ENCODE data around the gene FAM163A.
"Not testable (repeated sequence)": the region's sequence is repeated elsewhere in the genome, so short reads cannot be mapped to it uniquely, and the experiment has no call there.

FAM163A gene

GRCh38 chr1:179742717-179743678, at the start of gene FAM163A:
FAM163A (plus strand) TSS chr1:179743291; CDS start chr1:179813098, 69,807 bp downstream.
- DNase-seq (ENCODE audit: low read depth) = no peak

- not testable (repeated sequence) for DNase-seq (ENCODE audit: low read depth)
These were observed 48.6 kb upstream of the FAM163A start for GRCh38 chr1:179694530-179694929.

GRCh38 chr1:179702946-179703539, 40.0 kb upstream of the FAM163A start:
- DNase-seq (ENCODE audit: low read depth) = no peak

DNA sequence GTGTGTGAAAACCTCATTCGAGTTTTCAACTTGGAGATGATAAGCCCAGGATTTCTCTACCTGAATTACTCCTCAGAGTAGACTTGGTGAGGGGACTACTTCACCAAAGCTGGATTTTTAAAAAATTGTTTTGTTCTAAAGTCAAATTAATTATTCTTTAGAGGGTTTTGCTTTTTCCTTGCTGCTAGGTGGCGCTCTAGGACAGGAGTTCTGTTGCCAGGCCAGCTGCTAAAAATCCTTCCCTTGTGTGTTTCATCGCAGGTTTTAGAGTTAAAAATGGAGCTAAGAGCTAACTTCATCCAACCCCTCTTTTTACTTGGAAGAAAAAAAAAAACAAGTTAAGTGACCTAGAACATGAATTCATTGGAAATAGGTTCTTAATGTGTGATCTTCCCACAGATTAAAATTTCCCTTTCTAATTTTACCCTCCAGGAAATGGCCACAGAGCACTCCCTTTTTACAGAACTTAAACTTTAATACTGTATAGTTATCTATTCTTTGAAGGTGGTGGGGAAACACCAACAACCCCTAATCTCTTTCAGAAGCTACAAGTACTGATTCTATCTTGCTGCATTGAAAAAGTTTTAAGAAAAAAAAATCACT, 36.7 kb upstream of the FAM163A start:
- peak; percentile 21 for DNase-seq (ENCODE audit: low read depth)

- no peak for DNase-seq (ENCODE audit: low read depth)
These were observed 35.7 kb upstream of the FAM163A start for GRCh38 chr1:179707406-179707805.

DNA sequence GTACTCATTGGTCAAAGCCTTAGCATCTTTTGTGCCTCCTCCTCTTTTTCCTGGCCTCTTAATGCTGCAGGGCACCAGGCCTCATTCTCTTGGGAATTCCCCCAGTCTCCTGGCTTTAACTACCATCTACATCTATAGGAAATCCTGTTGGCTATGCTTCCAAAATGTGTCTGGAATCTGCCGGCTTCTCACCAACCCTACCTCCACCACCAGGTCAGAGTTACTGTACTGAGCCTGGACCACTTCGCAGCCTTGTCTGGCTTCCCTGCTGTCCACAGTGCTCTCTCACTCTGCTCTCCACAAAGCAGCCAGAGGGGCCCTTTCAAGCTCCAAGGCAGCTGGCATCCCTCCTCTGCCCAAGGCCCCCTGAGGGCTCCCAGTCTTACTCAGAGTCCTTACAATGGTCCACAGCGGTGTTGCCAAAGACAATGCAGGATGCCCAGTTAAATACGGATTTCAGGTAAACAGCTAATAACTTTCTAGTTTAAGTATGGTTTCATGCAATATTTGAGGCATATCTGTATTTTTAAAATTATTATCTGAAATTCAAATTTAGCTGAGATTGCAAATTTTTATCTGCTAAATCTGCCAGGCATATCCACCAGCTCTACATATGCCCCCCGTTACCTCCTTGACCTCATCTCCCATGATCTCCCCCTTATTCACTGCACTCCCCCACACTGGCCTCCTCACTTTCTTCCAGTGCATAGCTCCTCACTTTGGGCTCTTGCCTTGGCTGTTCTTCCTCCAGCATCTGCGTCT, 34.5 kb upstream of the FAM163A start:
- DNase-seq (ENCODE audit: low read depth) = no peak

DNA sequence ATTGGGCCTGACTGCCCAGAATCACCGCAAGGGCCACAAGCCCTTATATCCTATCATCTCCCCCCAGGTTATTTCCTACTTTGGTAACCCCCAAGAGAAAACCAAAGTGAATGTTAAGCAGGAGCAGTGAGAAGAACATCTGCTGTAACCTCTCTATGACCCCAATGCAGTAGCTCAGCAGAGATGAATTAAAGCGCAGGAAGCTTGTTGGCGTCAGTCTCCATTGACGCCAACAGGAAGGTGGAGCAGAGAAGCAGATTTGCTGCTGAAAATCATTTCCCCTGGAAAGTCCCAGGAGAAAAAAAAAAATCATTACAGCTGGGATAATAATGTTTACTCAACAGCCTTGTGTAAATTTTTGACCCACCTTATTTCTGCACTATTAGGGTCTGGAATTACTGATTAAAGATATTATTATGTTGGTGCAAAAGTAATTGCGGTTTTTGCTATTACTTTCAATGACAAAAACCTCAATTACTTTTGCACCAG, 33.2 kb upstream of the FAM163A start:
- DNase-seq (ENCODE audit: low read depth) = no peak

DNA sequence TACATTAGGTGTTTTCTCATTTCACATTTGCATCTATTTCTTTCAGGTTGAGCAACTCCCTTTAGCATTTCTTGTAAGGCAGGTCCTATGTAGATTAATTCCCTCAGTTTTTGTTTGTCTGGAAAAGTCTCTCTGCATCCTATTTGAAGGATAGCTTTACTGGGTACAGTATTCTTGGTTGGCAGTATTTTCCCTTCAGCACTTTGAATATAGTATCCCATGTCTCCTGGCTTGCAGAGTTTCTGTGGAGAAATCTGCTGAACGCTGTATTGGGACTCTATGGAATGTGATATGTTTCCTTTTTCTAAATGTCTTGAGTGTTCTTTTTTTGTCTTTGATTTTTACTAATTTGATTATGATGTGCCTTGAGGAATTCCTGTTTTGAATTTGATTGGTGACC, 28.9 kb upstream of the FAM163A start:
- DNase-seq (ENCODE audit: low read depth) = no peak

- DNase-seq (ENCODE audit: low read depth) = no peak
These were observed 28.5 kb upstream of the FAM163A start for GRCh38 chr1:179714623-179715022.

DNA sequence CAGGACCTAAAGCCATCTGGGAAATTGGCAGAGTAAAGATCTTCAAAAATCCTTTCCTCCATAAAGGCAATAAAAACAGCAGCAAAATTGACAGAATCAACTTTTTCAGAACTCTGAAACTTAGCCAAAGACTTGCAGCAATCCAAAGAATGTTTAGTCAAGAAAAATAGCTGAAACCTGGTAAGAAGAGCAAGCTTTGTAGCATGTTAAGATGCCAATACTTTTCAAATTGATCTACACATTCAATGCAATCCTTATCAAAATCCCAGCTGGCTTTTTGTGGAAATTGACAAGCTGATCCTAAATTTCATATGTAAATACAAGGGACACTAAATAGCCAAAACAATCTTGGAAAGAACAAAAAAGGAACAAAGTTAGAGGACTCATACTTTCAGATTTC, 23.8 kb upstream of the FAM163A start:
- no peak for DNase-seq (ENCODE audit: low read depth)

GRCh38 chr1:179728271-179728670, 14.8 kb upstream of the FAM163A start:
- no peak for DNase-seq (ENCODE audit: low read depth)

DNA sequence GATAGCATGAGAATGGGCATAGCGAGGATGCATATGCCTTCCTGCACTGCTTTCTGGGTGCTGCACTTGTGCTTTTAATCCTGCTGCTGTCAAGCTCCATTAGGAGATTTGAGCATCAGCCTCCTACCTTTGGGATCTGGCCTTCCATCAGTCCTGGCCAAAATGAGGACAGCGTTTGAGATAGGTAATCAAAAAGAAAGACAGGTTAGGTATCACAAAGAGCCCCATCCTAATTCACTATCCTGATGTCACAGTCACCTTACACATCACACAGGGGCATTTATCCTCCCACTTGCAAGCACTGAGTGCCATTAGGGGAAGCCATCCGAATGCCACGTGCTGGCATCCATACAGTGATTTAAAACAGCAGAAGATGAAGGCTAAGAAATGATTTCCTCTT, 13.2 kb upstream of the FAM163A start:
- DNase-seq (ENCODE audit: low read depth) = no peak

- no peak for DNase-seq (ENCODE audit: low read depth)
These were observed 11.4 kb upstream of the FAM163A start for GRCh38 chr1:179731643-179732042.

DNA sequence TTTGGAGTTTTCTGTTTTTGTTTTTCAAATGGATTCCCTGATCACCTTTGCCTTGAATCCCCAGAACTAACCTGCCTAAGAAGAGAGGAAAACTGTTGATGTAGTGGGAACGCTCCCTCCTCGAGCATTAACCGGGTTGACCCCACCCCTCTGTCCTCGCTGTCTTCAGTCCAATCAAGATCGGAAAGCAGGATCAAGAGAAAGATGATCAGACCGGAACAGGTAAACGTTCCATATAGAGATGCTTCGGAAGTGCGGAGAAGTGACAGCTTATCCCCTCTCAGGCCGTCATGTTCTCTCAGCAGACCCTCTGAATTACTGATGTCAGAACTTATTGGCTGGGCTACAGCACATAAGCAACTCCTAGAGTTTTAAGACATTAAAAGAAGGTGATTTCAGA, 800 bp upstream of the FAM163A start:
- no peak for DNase-seq (ENCODE audit: low read depth)

DNA sequence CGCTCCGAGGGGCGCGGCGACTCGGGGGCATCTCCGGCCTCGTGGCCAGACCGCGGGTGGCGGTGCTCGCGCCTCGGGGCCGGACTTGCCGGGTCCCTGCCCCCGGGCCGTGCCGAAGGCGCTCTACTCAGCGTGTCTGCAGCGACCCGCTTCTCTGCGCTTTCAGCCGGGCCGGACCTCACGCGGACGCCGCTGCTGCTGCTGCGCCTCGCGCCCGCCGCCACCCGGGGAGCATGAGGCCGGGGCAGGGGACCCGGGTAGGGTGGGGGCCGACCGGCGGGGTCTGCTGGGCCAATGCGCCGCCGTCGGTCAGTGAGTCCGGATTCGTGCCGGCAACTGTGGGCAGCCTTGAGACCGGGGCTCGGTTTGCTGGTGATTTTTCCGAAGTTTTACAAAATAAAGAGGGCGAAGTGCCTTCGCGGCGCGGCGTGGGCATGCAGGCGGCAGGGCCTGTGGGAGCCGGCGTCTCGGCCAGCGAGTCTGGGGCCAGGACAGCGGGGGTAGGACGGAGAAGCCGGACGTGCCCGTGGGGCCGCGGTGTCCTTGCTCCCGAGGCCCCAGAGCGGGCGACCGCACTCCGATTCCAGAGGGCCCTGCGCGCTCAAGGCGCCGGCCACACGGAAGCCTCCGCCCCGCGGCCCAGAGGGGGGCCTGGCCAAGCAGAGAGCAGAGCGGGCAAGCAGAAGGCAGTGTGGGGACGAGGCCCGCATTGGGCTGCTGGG, 749 bp downstream of the FAM163A start:
- no peak for DNase-seq (ENCODE audit: low read depth)

DNA sequence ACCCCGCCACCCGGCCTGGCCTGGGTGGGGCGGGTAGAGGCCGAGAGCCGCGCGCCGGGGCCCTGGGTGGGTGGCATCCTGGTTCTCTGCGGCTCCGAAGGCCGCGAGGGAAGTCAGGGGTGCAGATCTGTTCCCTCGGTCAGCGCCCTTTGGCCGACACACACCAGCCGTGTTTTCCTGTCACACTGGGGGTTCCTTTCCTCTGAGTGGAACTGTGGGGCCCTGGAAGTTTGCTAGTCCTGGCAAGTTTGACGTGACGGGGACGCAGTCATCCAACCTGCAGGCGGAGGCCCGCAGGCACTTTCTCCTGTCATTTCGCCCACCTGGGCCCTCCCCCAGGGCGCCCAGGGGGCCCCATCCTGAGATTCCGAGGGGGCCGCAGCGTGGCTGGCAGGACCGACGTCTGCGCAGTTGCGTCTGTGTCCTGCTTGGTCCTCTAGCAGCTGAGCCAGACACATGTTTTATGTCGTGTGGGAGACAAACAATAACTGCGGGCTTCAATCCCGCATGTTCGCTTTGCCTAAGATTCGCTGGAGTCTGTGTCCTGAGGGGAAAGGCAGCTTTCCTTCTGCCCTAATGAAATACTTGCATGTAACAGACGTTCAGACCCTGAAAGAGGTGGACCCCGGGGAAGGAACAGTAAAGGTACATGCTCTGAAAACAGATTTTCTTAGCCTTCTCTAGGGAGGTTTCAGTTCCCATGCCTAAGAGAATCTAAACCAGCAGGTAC, 1.5 kb downstream of the FAM163A start:
- no peak for DNase-seq (ENCODE audit: low read depth)

DNA sequence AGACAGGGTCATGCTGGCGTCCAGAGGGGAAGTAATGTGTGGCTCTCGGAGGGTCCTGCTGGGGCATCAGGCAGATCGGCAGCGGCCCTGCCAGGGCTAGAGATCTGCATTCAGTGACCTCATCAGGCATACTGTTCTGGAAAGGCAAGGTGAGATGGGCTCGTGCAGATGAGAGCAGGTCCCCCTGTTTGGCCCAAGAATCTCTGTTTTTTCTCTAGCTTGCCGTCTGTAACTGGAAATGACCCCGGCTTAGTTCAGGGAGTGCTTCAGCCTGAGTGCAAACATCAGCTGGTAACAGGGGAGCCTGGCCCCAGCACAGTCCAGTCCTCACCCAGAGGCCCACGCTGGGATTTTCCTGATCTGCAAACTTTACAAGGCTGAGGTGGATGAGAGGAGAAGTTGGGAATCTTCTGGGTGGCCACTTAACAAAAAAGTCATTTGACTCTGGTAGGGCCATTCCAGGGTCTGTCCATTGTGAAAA, 2.1 kb downstream of the FAM163A start:
- no peak for DNase-seq (ENCODE audit: low read depth)

GRCh38 chr1:179745743-179746142, 2.7 kb downstream of the FAM163A start:
- no peak for DNase-seq (ENCODE audit: low read depth)

- DNase-seq (ENCODE audit: low read depth) = no peak
These were observed 4.5 kb downstream of the FAM163A start for GRCh38 chr1:179747611-179748010.

GRCh38 chr1:179748772-179749171, 5.7 kb downstream of the FAM163A start:
- no peak for DNase-seq (ENCODE audit: low read depth)

GRCh38 chr1:179750630-179751029, 7.5 kb downstream of the FAM163A start:
- DNase-seq (ENCODE audit: low read depth) = no peak
